ENCODE results near the gene ARHGAP15.

ARHGAP15 gene

DNA sequence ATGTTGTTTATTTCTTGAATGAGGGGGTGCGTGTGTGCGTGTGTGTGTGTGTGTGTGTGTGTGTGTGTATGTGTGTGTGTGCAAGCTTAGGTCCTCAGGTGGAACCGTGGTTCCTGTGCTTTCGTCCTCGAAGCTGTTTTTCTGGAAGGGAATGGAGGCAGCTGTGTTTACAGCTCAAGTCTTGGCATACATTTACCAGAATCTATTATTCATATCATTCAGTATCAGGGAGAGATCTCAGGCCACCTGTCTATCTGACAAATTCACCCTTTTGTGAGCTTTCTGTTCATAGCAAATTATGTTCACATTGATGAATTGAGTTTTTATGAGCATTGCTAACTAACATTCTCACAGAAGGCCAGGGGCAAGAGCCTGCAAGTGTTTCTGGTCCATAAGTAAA is 550.4 kb downstream of the ARHGAP15 start:
- no peak for TF ChIP-seq CTCF (IDR thresholded peaks at IDR 0.05; ENCODE audit: control insufficient read depth, insufficient read depth, low read depth, low read length, missing control alignments)
- DNase-seq (ENCODE audit: low read depth): no peak
- H3K4me3 ChIP-seq (ENCODE audit: control insufficient read depth, low read depth, low read length): no peak overlapping the region

DNA sequence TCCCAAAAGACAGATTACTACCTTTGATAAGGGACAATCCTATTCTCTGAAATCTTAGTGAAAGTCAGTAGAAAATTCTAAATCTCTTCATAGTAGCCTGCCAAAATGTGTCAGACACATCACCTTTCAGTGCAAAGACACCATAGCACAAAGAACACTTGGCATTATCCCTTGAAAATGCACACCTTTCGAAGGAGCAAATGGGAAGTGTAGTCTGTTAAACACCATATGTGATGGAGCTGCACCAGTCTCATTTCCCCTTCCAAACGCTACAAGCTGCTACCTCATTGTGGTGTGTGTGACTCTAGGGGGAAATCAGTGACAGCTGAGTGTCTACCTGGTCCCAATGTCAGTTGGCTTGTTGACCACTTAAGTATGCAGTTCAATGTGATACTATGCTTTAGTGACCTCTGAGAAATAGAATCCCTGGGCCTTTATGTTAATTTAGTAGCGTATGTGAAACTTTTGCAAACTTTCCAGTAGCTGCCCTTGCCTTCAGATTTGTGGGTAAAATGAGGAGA is 551.7 kb downstream of the ARHGAP15 start:
- DNase-seq (ENCODE audit: low read depth): no peak
- no peak for TF ChIP-seq CTCF (IDR thresholded peaks at IDR 0.05; ENCODE audit: control insufficient read depth, insufficient read depth, low read depth, low read length, missing control alignments)
- H3K4me3 ChIP-seq (ENCODE audit: control insufficient read depth, low read depth, low read length): no peak overlapping the region

- TF ChIP-seq CTCF (IDR thresholded peaks at IDR 0.05; ENCODE audit: control insufficient read depth, insufficient read depth, low read depth, low read length, missing control alignments): no peak
- DNase-seq (ENCODE audit: low read depth): no peak
- H3K4me3 ChIP-seq (ENCODE audit: control insufficient read depth, low read depth, low read length): no peak overlapping the region
Measured at GRCh38 chr2:143682436-143683055, 553.3 kb downstream of the ARHGAP15 start.

DNA sequence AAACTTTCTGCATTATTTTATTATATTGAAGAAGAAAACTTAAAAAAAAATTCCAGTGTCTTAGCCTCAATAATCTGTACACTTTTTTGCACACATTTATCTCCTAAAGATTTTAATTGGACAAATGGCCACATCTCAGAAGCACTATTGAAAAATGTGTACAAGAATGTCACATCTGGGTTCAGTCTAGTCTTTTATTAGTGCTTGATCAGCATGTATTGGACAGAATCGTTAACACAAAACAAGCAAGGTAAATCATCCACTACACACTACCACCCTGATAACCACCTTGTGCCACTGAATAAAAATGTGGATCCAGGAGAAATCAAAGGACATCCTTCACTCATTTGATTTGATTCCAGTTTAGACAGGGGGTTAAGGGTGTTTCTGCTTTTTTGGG is 554.8 kb downstream of the ARHGAP15 start:
- DNase-seq (ENCODE audit: low read depth): no peak
- no peak for TF ChIP-seq CTCF (IDR thresholded peaks at IDR 0.05; ENCODE audit: control insufficient read depth, insufficient read depth, low read depth, low read length, missing control alignments)
- H3K4me3 ChIP-seq (ENCODE audit: control insufficient read depth, low read depth, low read length): no peak overlapping the region

GRCh38 chr2:143684551-143685320 is 555.5 kb downstream of the ARHGAP15 start:
- H3K4me3 ChIP-seq (ENCODE audit: control insufficient read depth, low read depth, low read length): no peak overlapping the region
- DNase-seq (ENCODE audit: low read depth): no peak
- no peak for TF ChIP-seq CTCF (IDR thresholded peaks at IDR 0.05; ENCODE audit: control insufficient read depth, insufficient read depth, low read depth, low read length, missing control alignments)

DNA sequence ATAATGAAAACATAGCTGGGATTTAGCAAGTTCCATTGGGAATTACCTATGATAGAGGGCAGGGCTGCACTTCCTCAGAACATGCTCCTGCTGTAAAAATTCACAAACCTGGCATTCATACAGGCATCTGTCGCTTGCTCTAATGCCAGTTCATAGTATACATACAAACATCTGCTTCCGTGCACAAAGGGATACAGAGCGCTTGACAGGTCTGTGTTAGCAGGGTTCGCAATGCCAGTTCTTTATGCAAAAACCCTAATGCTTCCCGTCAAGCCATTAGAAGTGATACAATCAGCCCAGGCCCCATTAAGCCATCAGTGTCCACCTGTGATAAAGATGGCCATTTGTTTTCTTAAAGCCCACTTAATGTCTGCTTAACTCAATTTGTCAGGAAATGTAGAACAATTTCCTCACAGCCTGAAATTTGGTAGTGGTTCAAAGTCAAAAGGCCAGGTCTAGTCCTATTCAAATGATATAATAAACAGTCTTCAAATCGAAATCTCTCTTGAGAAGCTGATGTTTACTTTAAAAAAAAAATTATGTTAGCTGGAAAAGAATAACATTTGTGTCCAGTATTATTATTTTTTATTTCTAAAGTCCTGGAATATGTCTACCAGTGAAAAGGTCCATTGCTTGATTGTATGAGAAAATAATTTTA is 556.3 kb downstream of the ARHGAP15 start:
- TF ChIP-seq CTCF (IDR thresholded peaks at IDR 0.05; ENCODE audit: control insufficient read depth, insufficient read depth, low read depth, low read length, missing control alignments): no peak
- H3K4me3 ChIP-seq (ENCODE audit: control insufficient read depth, low read depth, low read length): no peak overlapping the region
- DNase-seq (ENCODE audit: low read depth): no peak

Measured in AG09309 (cell line).